HG02981 (cell line): ENCODE results near the gene FAF2.
A peak's percentile ranks its signal among the peaks of the same experiment; 100 is the strongest.
"Not testable (repeated sequence)": the region's sequence is repeated elsewhere in the genome, so short reads cannot be mapped to it uniquely, and the experiment has no call there.

ENCODE experiments used
- ATAC-seq: cut with Tn5 transposase; IDR thresholded peaks from one replicate; pipeline ENCODE4 v1.9.1; 2021; ENCODE audit warnings: mild to moderate bottlenecking, moderate library complexity; ENCODE audit not compliant: unreplicated experiment

The FAF2 gene

GRCh38 chr5:176416965-176417364 is 31.2 kb upstream of the FAF2 start:
- no peak for ATAC-seq

- ATAC-seq = no peak
Observed at GRCh38 chr5:176418251-176418650, 29.9 kb upstream of the FAF2 start.

GRCh38 chr5:176420086-176420485 is 28.1 kb upstream of the FAF2 start:
- no peak for ATAC-seq

- no peak for ATAC-seq
Observed at GRCh38 chr5:176420972-176421544, 27.1 kb upstream of the FAF2 start.

GRCh38 chr5:176424181-176424580 is 24.0 kb upstream of the FAF2 start:
- no peak for ATAC-seq

GRCh38 chr5:176425138-176425537 is 23.0 kb upstream of the FAF2 start:
- ATAC-seq = no peak

GRCh38 chr5:176425791-176426190 is 22.4 kb upstream of the FAF2 start:
- no peak for ATAC-seq

GRCh38 chr5:176426876-176427275 is 21.3 kb upstream of the FAF2 start:
- no peak for ATAC-seq

GRCh38 chr5:176427971-176428370 is 20.2 kb upstream of the FAF2 start:
- no peak for ATAC-seq

- ATAC-seq = no peak
Observed at GRCh38 chr5:176429972-176430371, 18.2 kb upstream of the FAF2 start.

- ATAC-seq = no peak
Observed at GRCh38 chr5:176432707-176433106, 15.5 kb upstream of the FAF2 start.

GRCh38 chr5:176436656-176437055 is 11.5 kb upstream of the FAF2 start:
- no peak for ATAC-seq

GRCh38 chr5:176438959-176439757 is 9.0 kb upstream of the FAF2 start:
- no peak for ATAC-seq

- no peak for ATAC-seq
Observed at GRCh38 chr5:176440927-176441706, 7.1 kb upstream of the FAF2 start.

- ATAC-seq = no peak
Observed at GRCh38 chr5:176441921-176442323, 6.3 kb upstream of the FAF2 start.

- ATAC-seq = not testable (repeated sequence)
Observed at GRCh38 chr5:176442911-176443310, 5.3 kb upstream of the FAF2 start.

- no peak for ATAC-seq
Observed at GRCh38 chr5:176444742-176445141, 3.4 kb upstream of the FAF2 start.

GRCh38 chr5:176446028-176446665 is 2.0 kb upstream of the FAF2 start:
- no peak for ATAC-seq

GRCh38 chr5:176446884-176447590 is 1.1 kb upstream of the FAF2 start:
- peak; percentile 1 for ATAC-seq

- ATAC-seq = peak; percentile 21
Observed at GRCh38 chr5:176447591-176447977, 601 bp upstream of the FAF2 start.

GRCh38 chr5:176450077-176450476 is 1.9 kb downstream of the FAF2 start:
- no peak for ATAC-seq
